Left colon (tissue), 2 donors: ENCODE results near the gene KDR. TPM values are rescaled to one million over a fixed set of nuclear protein-coding genes. Genes with fewer than 3 reads are reported as not detected.

Source experiments
- ATAC-seq: fragments of 200-7000 bp; cut with Tn5 transposase; one replicate; pipeline ENCODE4 v1.9.1; 2020; ENCODE audit warnings: mild to moderate bottlenecking, moderate library complexity
- DNase-seq, 2 donors: peaks; one replicate each; pipeline ENCODE4 v3.0.0-alpha.2; 2020
- intact Hi-C, 2 donors: fragments of 100-400 bp; cut with DNase I in 1 of 2; cut with micrococcal nuclease in 1 of 2; formaldehyde crosslinking; loops; one replicate each; pipeline versions ENCODE4 v1.11.2 to v1.14.0; 2022; cut with DNase I, micrococcal nuclease
- total RNA-seq, 2 donors: library from RNA; stranded (reverse); fragmentation: NEBNext Ultra II Directional; extraction: Animal tissue kit (Norgen Biotek cat#: 25700); gene quantifications; one replicate each; pipeline ENCODE4 v1.2.1, GENCODE V29; 2021
- donor health status: DM: no; HTN: no; CAD: no.
- donor health status: DM: yes; HTN: yes; CAD: no.

Gene KDR
- total RNA-seq, 2 donors from 2014 or later = 4.8 to 5.2 TPM

- intact Hi-C loops = no loop called here
- DNase-seq (no peak), ATAC-seq (no peak)
Measured at GRCh38 chr4:55087009-55087912, 38.1 kb downstream of the KDR start.

- intact Hi-C loops = no loop called here
- ATAC-seq (no peak), DNase-seq (no peak)
Measured at GRCh38 chr4:55086578-55086977, 38.8 kb downstream of the KDR start.

GRCh38 chr4:55083735-55084134 lies 41.7 kb downstream of the KDR start:
- intact Hi-C loops = no loop called here
- ATAC-seq (no peak), DNase-seq (no peak)

- ATAC-seq (no peak), DNase-seq (no peak)
- intact Hi-C loops = no loop called here
Measured at GRCh38 chr4:55082756-55083155, 42.6 kb downstream of the KDR start.

GRCh38 chr4:55080174-55080865 lies 45.1 kb downstream of the KDR start:
- ATAC-seq (no peak), DNase-seq (no peak)
- intact Hi-C loops = no loop called here

GRCh38 chr4:55079451-55080173 lies 45.8 kb downstream of the KDR start:
- intact Hi-C loops = no loop called here
- no peak for DNase-seq
- ATAC-seq = no peak

- intact Hi-C loops = no loop called here
- DNase-seq = no peak
- ATAC-seq = no peak
Measured at GRCh38 chr4:55078987-55079386, 46.4 kb downstream of the KDR start.

- intact Hi-C loops = no loop called here
- DNase-seq (no peak), ATAC-seq (no peak)
Measured at GRCh38 chr4:55077577-55077976, 47.8 kb downstream of the KDR start.

- DNase-seq = no peak
- no peak for ATAC-seq
- intact Hi-C loops = no loop called here
Measured at GRCh38 chr4:55075823-55076716, 49.3 kb downstream of the KDR start.

- DNase-seq = no peak
- ATAC-seq = no peak
- intact Hi-C loops = no loop called here
Measured at GRCh38 chr4:55075376-55075775, 50.0 kb downstream of the KDR start.

GRCh38 chr4:55074386-55074785 lies 51.0 kb downstream of the KDR start:
- intact Hi-C loops = no loop called here
- ATAC-seq (no peak), DNase-seq (no peak)

GRCh38 chr4:55071951-55072350 lies 53.4 kb downstream of the KDR start:
- DNase-seq = no peak

GRCh38 chr4:55069248-55069647 lies 56.1 kb downstream of the KDR start:
- intact Hi-C loops = no loop called here
- DNase-seq (no peak), ATAC-seq (no peak)

More at GRCh38 chr4:55071951-55072350, 53.4 kb downstream of the KDR start:
- intact Hi-C loops = no loop called here
- ATAC-seq = no peak

- DNase-seq = no peak
Measured at GRCh38 chr4:55068522-55068921, 56.9 kb downstream of the KDR start.

GRCh38 chr4:55066018-55066417 lies 59.4 kb downstream of the KDR start:
- no peak for ATAC-seq
- intact Hi-C loops = no loop called here
- DNase-seq = no peak

More at GRCh38 chr4:55068522-55068921, 56.9 kb downstream of the KDR start:
- intact Hi-C loops = no loop called here
- no peak for ATAC-seq

GRCh38 chr4:55055529-55055928 lies 69.9 kb downstream of the KDR start:
- ATAC-seq = no peak
- DNase-seq = no peak
- intact Hi-C loops = no loop called here

- no peak for ATAC-seq
Measured at GRCh38 chr4:55051532-55051931, 73.9 kb downstream of the KDR start.

GRCh38 chr4:55050418-55050950 lies 74.9 kb downstream of the KDR start:
- no peak for ATAC-seq
- intact Hi-C loops = no loop called here
- no peak for DNase-seq

More at GRCh38 chr4:55051532-55051931, 73.9 kb downstream of the KDR start:
- no peak for DNase-seq
- intact Hi-C loops = no loop called here
